ENCODE results near the gene ANKRD24.
"Not testable (repeated sequence)": the region's sequence is repeated elsewhere in the genome, so short reads cannot be mapped to it uniquely, and the experiment has no call there.

ANKRD24 gene

DNA sequence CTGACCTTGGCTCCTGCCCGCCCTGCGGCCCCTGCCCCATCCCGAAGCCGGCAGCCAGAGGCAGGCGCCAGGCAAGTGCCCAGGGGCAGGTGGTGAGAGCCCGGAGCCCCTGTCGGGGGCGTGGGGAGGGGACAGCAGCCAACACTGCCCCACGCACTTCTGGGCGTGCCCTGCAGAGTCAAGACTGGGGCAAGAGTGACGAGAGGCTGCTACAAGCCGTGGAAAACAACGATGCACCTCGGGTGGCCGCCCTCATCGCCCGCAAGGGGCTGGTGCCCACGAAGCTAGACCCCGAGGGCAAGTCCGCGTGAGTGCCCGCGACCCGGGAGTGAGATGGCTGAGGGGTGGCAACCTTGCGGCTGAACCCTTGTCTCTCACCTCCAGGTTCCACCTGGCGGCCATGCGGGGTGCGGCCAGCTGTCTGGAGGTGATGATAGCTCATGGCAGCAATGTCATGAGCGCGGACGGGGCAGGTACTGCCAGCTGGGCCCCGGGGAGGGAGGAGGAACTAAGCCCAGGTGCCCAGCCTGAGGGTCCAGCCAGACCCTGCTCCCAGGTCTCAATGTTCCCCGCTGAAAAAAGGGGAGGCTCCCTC, 17.3 kb downstream of the ANKRD24 start:
- DNase-seq, result peak; percentile 10

DNA sequence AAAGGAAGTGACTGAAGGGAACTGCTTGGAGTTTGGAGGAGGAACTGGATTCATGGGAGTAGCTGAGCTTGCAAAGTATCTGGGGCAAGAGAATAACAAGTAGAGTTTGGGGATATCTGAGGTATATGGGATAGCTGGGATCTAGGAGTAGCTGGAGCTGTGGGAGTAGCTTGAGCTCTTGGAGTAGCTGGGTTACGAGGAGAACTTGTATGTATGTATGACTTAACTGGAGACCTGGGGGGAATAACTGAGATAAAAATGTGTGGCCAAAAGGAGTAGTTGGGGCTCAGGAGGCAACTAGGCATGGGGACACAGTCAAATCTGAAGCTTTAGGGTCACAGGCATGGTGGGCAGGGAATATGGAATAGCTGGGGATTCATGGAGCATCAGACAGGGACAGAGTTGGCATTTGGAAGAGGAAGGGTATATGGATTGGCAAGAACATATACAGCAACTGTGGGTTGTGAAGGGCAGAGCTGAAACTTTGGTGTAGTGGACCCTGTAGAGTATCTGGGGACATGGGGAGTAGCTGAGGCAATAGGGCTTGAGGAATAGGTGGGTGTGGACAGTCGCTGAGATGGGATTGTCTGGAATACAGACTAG, 18.6 kb downstream of the ANKRD24 start:
- DNase-seq, result no peak

GRCh38 chr19:4201798-4202197, 19.3 kb downstream of the ANKRD24 start:
- no peak for DNase-seq

- DNase-seq, result no peak
Measured at GRCh38 chr19:4206818-4207484, 24.5 kb downstream of the ANKRD24 start.

GRCh38 chr19:4208385-4209094, 26.1 kb downstream of the ANKRD24 start:
- no peak for DNase-seq

DNA sequence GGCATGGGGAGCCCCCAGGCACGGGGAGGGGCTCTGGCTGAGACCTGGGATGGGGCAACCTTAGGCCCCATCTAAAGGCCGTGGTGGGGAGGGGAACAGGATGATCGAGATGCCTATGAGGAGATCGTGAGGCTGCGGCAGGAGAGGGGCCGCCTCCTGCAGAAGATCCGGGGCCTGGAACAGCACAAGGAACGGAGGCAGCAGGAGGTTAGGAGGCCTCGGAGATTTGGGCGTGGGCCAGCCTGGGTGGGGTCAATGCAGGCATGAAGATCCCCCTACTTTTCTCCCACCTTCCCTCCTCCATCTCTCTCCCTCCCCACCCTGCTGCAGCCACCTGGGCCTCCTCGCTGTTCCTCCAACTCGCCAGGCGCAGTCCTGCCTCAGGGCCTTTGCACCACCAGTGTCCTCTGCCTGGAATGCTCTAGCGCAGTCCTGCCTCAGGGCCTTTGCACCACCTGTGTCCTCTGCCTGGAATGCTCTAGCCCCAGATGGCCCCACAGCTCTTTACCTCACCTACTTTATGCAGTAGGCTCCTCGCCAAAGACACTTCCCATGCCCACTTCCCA, 27.8 kb downstream of the ANKRD24 start:
- DNase-seq, result no peak

GRCh38 chr19:4213116-4213515, 30.6 kb downstream of the ANKRD24 start:
- DNase-seq, result no peak

- DNase-seq, result no peak
Measured at GRCh38 chr19:4215807-4216206, 33.3 kb downstream of the ANKRD24 start.

DNA sequence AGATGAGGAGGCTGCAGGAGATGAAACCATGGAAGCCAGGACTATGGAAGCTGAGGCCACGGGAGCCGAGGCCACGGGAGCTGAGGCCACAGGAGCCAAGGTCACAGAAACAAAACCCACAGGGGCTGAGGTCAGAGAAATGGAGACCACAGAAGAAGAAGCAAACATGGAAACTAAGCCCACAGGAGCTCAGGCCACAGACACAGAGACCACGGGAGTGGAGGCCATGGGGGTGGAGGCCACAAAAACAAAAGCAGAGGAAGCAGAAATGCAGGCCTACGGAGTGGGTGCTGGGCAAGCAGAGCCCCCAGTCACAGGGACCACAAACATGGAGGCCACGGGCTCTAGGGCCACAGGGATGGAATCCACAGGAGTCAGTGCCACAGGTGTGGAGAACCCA, 34.4 kb downstream of the ANKRD24 start:
- DNase-seq, result no peak

DNA sequence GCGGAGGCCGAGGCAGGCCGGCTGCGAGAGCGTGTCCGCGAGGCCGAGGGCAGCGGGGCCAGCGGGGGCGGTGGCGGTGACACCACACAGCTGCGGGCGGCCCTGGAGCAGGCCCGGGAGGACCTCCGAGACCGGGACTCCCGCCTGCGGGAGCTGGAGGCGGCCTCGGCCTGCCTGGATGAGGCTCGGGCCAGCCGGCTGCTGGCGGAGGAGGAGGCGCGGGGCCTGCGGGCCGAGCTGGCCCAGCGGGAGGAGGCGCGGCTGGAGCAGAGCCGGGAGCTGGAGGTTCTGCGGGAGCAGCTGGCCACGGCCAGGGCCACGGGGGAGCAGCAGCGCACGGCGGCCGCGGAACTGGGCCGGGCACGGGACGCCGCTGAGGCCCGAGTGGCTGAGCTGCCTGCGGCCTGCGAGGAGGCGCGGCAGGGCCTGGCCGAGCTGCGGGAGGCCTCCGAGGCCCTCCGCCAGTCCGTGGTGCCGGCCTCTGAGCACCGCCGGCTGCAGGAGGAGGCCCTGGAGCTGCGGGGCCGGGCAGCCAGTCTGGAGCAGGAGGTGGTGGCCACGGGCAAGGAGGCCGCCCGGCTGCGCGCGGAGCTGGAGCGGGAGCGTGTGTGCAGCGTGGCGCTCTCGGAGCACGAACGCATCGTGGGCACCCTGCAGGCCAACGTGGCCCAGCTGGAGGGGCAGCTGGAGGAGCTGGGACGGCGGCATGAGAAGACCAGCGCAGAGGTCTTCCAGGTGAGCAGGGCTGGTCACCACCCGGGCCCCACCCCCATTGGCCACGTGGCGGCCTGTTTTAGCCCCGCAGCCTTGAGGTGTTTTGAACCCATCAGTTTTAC, 35.2 kb downstream of the ANKRD24 start:
- DNase-seq, result no peak

DNA sequence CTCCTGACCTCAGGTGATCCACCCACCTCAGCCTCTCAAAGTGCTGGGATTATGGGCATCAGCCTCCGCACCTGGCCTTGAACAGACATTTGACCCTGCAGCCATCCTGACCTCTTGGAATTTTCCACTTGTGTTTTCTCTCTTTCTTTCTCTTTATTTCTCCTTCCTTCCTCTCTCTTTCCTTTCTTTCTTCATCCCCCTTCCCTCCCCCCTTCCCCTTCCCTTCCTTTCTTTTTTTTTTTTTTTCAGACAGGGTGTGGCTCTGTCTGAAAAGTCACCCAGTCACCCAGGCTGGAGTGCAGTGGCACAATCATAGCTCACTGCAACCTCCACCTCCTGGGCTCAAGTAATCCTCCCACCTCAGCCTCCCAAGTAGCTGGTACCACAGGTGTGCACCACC, 36.0 kb downstream of the ANKRD24 start:
- DNase-seq, result not testable (repeated sequence)

GRCh38 chr19:4220188-4220587, 37.7 kb downstream of the ANKRD24 start:
- no peak for DNase-seq

DNA sequence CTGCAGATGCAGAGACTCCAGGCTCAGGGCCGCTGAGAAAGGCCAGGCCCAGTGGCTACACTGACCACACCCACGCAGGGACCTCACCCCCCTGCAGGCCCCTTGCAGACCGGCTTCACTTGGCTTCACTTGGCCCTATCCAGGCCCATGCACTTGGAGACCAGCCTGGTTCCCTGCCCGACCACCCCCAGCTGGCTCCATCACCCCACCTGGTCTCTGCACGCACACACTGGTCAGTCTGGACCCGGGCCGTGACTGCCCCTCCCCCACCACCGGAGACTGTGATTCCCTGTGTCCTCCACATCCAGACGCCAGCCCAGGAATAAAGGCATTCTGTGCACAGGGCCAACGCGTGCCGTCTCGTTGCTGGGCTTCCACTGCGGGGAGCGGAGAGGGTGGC, 42.0 kb downstream of the ANKRD24 start:
- DNase-seq, result no peak

- no peak for DNase-seq
Measured at GRCh38 chr19:4225885-4226284, 43.4 kb downstream of the ANKRD24 start.

DNA sequence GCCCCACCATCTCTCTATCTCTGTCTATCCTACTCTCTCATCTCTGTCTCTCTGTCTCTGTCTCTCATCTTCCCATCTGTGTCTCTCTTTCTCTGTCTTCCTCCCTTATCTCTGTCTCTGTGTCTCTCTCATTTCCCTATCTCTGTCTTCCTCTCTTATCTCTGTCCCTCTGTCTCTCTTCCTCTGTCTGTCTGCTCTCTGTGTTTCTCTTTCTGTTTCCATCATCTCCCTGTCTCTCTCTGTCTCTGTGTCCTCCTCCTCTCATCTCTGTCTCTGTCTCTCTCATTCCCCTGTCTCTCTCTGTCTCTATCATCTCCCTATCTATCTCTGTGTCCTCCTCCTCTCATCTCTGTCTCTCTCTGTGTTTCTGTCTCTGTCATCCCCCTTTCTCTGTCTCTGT, 45.3 kb downstream of the ANKRD24 start:
- DNase-seq, result no peak

GRCh38 chr19:4228765-4229178, 46.3 kb downstream of the ANKRD24 start:
- no peak for DNase-seq

GRCh38 chr19:4229179-4229931, 46.9 kb downstream of the ANKRD24 start, which contains the start of gene EBI3:
Gene EBI3, plus strand, starts transcription at chr19:4229523. Its CDS starts 28 bp downstream, at chr19:4229551.
- DNase-seq, result no peak

DNA sequence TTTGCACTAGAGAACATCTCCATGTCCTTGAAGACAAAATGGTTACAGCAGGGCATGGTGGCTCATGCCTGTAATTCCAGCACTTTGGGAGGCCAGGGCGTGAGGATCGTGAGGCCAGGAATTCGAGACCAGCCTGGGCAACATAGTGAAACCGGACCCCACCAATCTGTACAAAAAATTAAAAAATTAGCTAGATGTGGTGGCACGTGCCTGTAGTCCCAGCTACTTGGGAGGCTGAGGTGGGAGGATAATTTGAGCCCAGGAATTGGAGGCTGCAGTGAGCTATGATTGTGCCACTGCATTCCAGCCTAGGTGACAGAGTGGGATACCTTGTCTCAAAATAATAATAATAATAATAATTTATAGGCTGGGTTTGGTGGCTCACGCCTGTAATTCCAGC, 47.7 kb downstream of the ANKRD24 start:
- not testable (repeated sequence) for DNase-seq

GRCh38 chr19:4231521-4231920, 49.0 kb downstream of the ANKRD24 start:
- not testable (repeated sequence) for DNase-seq

- not testable (repeated sequence) for DNase-seq
Measured at GRCh38 chr19:4232139-4232538, 49.6 kb downstream of the ANKRD24 start.

DNA sequence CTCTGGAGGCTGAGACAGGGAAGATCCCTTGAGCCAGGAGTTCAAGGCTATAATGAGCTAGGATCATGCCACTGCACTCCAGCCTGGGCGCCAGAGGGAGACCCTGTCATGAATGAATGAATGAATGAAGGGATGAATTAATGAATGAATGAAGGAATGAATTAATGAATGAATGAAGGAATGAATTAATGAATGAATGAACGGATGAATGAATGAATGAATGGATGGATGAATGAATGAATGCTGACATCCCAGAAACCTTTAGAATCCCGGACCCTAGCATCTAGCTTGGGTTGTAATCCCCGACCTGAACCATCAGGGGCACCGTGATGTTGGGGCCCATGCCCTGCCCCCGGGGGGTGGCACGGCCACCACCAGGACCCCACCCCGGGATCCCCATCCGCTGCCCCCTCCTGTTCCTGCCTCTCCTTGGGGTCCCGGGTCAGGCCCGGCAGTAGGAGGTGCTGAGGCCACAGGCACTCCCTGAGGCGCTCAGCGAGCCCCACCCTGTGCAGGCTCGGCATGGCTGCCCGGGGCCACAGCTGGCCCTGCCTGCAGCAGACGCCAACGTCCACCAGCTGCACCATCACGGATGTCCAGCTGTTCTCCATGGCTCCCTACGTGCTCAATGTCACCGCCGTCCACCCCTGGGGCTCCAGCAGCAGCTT, 50.3 kb downstream of the ANKRD24 start:
- no peak for DNase-seq

Measured in NCI-H1417 treated with DMSO at 0.1 percent for 48 hours (cell line).